Fibroblast of peridontal ligament (primary cell): ENCODE results near the gene RAB6C.
"Not testable (repeated sequence)": the region's sequence is repeated elsewhere in the genome, so short reads cannot be mapped to it uniquely, and the experiment has no call there.

Source experiments
- DNase-seq: peaks from one replicate; pipeline ENCODE4 v3.0.0-alpha.2; 2010; ENCODE audit errors: extremely low read depth

Gene RAB6C

GRCh38 chr2:129993151-129993550, 13.7 kb downstream of the RAB6C start:
- DNase-seq = not testable (repeated sequence)

GRCh38 chr2:129996657-129997237, 17.3 kb downstream of the RAB6C start:
- DNase-seq = not testable (repeated sequence)

- DNase-seq = not testable (repeated sequence)
Measured at GRCh38 chr2:129998771-129999170, 19.3 kb downstream of the RAB6C start.

- not testable (repeated sequence) for DNase-seq
Measured at GRCh38 chr2:130005862-130006261, 26.4 kb downstream of the RAB6C start.

GRCh38 chr2:130016701-130017100, 37.2 kb downstream of the RAB6C start:
- not testable (repeated sequence) for DNase-seq

- no peak for DNase-seq
Measured at GRCh38 chr2:130019402-130019801, 39.9 kb downstream of the RAB6C start.

- DNase-seq = not testable (repeated sequence)
Measured at GRCh38 chr2:130020069-130020468, 40.6 kb downstream of the RAB6C start.

GRCh38 chr2:130025931-130026330, 46.5 kb downstream of the RAB6C start:
- DNase-seq = not testable (repeated sequence)
